Measurements from ENCODE around the gene SNIP1. TPM values are rescaled to one million over a fixed set of nuclear protein-coding genes. Genes with fewer than 3 reads are reported as not detected.

The SNIP1 gene
- total RNA-seq, 6 experiments from 2014 or later = 6.2 to 10.6 (median 8.8) TPM

DNA sequence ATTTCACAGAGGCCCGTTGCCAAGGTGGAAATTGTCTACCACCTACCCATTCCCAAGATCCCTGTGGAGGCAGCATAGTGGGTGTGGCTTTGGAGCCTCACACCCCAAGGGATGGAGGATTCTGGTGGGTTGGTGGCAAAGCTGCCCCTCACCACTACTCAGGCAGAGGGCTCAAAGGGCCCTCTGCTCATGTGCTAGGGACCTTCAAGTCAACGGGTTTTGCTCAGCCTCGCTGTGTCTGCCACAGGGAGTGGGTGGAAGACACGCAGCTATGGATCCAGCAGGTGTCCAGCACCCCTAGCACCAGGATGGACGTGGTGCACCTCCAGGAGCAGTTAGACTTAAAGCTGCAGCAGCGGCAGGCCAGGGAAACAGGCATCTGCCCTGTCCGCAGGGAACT lies 5.0 kb upstream of the SNIP1 start:
- ATAC-seq = no peak

DNA sequence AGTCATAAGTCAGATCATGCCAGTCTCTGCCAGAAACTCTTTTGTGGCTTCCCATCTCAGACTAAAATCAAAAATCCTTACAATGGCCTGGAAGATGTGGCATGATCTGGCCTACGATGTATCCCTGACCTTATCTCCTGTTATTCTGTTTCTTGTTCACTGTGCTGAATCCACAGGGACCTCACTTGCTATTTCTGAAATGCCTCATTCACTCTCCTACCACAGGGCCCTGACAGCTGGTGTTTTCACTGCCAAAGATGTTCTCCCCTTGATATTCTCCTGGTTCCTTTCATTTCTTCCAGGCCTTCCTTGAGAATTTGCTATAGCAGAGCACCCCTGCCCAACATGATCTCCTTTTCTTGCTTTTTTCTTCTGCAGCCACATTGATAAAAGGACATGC lies 4.3 kb upstream of the SNIP1 start:
- peaks cover 0 to 17% (median under 1%) of the 10 kb centered on the region in 4 donors for H3K4me1 ChIP-seq
- intact Hi-C loops (cut with DNase I) = no loop called here
- TF ChIP-seq, protein P1, sequence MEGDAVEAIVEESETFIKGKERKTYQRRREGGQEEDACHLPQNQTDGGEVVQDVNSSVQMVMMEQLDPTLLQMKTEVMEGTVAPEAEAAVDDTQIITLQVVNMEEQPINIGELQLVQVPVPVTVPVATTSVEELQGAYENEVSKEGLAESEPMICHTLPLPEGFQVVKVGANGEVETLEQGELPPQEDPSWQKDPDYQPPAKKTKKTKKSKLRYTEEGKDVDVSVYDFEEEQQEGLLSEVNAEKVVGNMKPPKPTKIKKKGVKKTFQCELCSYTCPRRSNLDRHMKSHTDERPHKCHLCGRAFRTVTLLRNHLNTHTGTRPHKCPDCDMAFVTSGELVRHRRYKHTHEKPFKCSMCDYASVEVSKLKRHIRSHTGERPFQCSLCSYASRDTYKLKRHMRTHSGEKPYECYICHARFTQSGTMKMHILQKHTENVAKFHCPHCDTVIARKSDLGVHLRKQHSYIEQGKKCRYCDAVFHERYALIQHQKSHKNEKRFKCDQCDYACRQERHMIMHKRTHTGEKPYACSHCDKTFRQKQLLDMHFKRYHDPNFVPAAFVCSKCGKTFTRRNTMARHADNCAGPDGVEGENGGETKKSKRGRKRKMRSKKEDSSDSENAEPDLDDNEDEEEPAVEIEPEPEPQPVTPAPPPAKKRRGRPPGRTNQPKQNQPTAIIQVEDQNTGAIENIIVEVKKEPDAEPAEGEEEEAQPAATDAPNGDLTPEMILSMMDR (IDR thresholded peaks at IDR 0.05) = no peak
- TF ChIP-seq POLR2A (IDR thresholded peaks at IDR 0.05) = no peak
- H3K27me3 ChIP-seq = no peaks in the 10 kb centered on the region
- no peak overlapping the region for H3K4me3 ChIP-seq
- ATAC-seq (no peak), DNase-seq (no peak)
- 73% methylated on average over 1 of the region's 1 CpG for WGBS (ENCODE audit: insufficient coverage, low coverage, low lambda C conversion rate, missing lambda C conversion rate)
- H3K27ac ChIP-seq = no peak overlapping the region
- no peaks in the 10 kb centered on the region for H3K9me3 ChIP-seq
- no peaks in the 10 kb centered on the region for H3K36me3 ChIP-seq

More for the DNA sequence above, 5.0 kb upstream of the SNIP1 start:
- H3K36me3 ChIP-seq = no peaks in the 10 kb centered on the region
- intact Hi-C loops (cut with DNase I) = no loop called here
- no peak for TF ChIP-seq POLR2A (IDR thresholded peaks at IDR 0.05)
- TF ChIP-seq, protein P1 (IDR thresholded peaks at IDR 0.05) = no peak
- WGBS (ENCODE audit: insufficient coverage, low coverage, low lambda C conversion rate, missing lambda C conversion rate) = 100% methylated on average over 1 of the region's 7 CpGs
- H3K4me1 ChIP-seq = peaks cover 0 to 16% (median 0%) of the 10 kb centered on the region in 4 donors
- H3K9me3 ChIP-seq = no peaks in the 10 kb centered on the region
- H3K27ac ChIP-seq = no peak overlapping the region
- no peak overlapping the region for H3K4me3 ChIP-seq
- no peaks in the 10 kb centered on the region for H3K27me3 ChIP-seq
- no peak for DNase-seq

DNA sequence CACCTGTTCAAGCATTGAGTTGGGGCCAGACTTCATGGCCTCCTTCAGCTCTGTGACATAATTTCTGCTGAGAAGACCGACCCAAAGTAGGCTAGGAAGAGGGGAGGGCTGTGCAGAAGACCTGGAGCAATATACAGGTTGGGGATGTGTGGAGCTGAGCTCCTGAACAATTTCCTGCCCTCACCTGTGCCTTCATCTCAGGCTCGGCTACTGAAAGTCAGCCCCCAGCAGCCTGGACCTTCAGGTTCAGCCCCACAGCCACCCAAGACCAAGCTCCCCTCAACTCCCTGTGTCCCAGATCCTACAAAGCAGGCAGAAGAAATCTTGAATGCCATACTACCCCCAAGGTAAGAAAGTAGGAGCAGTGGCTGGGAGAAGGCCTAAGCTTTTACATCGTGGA lies 3.3 kb upstream of the SNIP1 start:
- Histone ChIP-seq H3K27me3 (no peaks in the 10 kb centered on the region), H3K4me1 (peaks cover 0 to 18% (median 5%) of the 10 kb centered on the region in 4 donors), H3K27ac (no peak overlapping the region), H3K9me3 (no peaks in the 10 kb centered on the region), H3K4me3 (peak overlapping the region; percentile 37 to 57 (median 48)), H3K36me3 (peaks cover 0 to under 1% (median 0%) of the 10 kb centered on the region in 4 donors)
- TF ChIP-seq, protein P1 (IDR thresholded peaks at IDR 0.05) = no peak
- TF ChIP-seq POLR2A (IDR thresholded peaks at IDR 0.05) = no peak
- no CpG with 5 or more reads among the region's 3 CpGs for WGBS (ENCODE audit: insufficient coverage, low coverage, low lambda C conversion rate, missing lambda C conversion rate)
- ATAC-seq = no peak
- no peak for DNase-seq
- intact Hi-C loops (cut with DNase I) = no loop called here

DNA sequence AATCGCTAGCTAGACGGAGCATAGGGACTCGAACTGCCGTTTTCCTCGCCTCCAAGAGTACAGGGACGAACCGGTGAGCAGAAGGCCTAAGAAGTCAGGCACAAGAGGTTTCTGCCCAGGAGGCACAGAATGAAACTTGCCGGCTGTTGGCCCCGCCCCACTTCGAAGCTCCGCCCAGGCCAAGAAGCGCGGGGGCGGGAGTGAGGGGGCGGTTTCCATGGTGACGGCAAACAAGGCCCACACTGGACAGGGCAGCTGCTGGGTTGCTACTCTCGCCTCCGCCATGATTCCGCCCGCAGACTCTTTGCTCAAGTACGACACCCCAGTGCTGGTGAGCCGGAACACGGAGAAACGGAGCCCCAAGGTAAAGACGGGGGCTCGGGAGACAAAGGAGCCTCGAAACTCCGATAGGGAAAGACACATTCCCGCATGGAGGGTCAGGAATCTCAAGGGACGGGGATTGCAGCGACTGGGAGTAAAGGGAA lies 2.7 kb upstream of the SNIP1 start, which contains the start of gene DNALI1:
TSS of gene DNALI1 (plus strand) at position 229 of the 485 bp plus-strand sequence. CDS start at position 284, 55 bp downstream.
- no peaks in the 10 kb centered on the region for H3K27me3 ChIP-seq
- H3K36me3 ChIP-seq = peaks cover 0 to 7% (median 0%) of the 10 kb centered on the region in 4 donors
- 14% methylated on average over 25 of the region's 31 CpGs for WGBS (ENCODE audit: insufficient coverage, low coverage, low lambda C conversion rate, missing lambda C conversion rate)
- peaks cover 0 to 15% (median 5%) of the 10 kb centered on the region in 4 donors for H3K4me1 ChIP-seq
- H3K27ac ChIP-seq = no peak within 1 kb of the TSS
- intact Hi-C loops (cut with DNase I) = no loop called here
- no peaks in the 10 kb centered on the region for H3K9me3 ChIP-seq
- ATAC-seq (peak; percentile 92 to 95 (median 94)), DNase-seq (peak; percentile 87 to 92 (median 91))
- peak within 1 kb of the TSS; percentile 37 to 57 (median 48) for H3K4me3 ChIP-seq
- no peak for TF ChIP-seq POLR2A (IDR thresholded peaks at IDR 0.05)
- TF ChIP-seq, protein P1 (IDR thresholded peaks at IDR 0.05) = no peak
